ENCODE measurements around the gene MXD3. TPM values are rescaled to one million over a fixed set of nuclear protein-coding genes. Genes with fewer than 3 reads are reported as not detected.

Gene MXD3
- total RNA-seq, 4 donors from 2014 or later: 10.8 to 257 (median 21.7) TPM

GRCh38 chr5:177276886-177277285, 34.8 kb downstream of the MXD3 start:
- Histone ChIP-seq H3K4me3 (no peak overlapping the region), H3K4me1 (no peaks in the 10 kb centered on the region), H3K9me3 (no peaks in the 10 kb centered on the region), H3K36me3 (peaks cover 0 to 53% (median 22%) of the 10 kb centered on the region in 4 donors), H3K27me3 (no peaks in the 10 kb centered on the region), H3K27ac (no peak overlapping the region)
- no peak for DNase-seq
- in situ Hi-C loops (cut with MboI; ENCODE audit: low pct_ligation_motif_present in 1 of 4, low pct_unique_long_range_greater_than_20kb in 1 of 4, low sequenced_read_pairs in 3 of 4) (loop anchor here in 2 of 4 donors (25.0 kb wide), 2 partner anchors 140 to 165 kb away; partner anchors contain the start of gene NSD1 (in 1 of the 2)), intact Hi-C loops (cut with DNase I; ENCODE audit: low total_unique reads) (no loop called here)
- TF ChIP-seq POLR2AphosphoS5 (IDR thresholded peaks at IDR 0.05): no peak
- TF ChIP-seq EP300 (IDR thresholded peaks at IDR 0.05; ENCODE audit: low read depth): no peak
- no peak for TF ChIP-seq CTCF (IDR thresholded peaks at IDR 0.05)
- TF ChIP-seq POLR2A (IDR thresholded peaks at IDR 0.05): no peak
- WGBS, 2 donors (ENCODE audit: low coverage in 1 of 2): 72% methylated on average over 1 of the region's 1 CpG; no CpG with 5 or more reads in 1 of the 2 donors

GRCh38 chr5:177275883-177276282, 35.8 kb downstream of the MXD3 start:
- no peaks in the 10 kb centered on the region for H3K27me3 ChIP-seq
- H3K9me3 ChIP-seq: no peaks in the 10 kb centered on the region
- in situ Hi-C loops (cut with MboI; ENCODE audit: low pct_ligation_motif_present in 1 of 4, low pct_unique_long_range_greater_than_20kb in 1 of 4, low sequenced_read_pairs in 3 of 4) (loop anchor here in 2 of 4 donors (25.0 kb wide), 2 partner anchors 139 to 164 kb away; partner anchors contain the start of gene NSD1 (in 1 of the 2)), intact Hi-C loops (cut with DNase I; ENCODE audit: low total_unique reads) (no loop called here)
- H3K4me3 ChIP-seq: no peak overlapping the region
- 96 to 97% methylated on average over 5 to 6 of the region's 6 CpGs for WGBS, 2 donors (ENCODE audit: low coverage in 1 of 2)
- peaks cover 0 to 44% (median 17%) of the 10 kb centered on the region in 4 donors for H3K36me3 ChIP-seq
- H3K27ac ChIP-seq: no peak overlapping the region
- DNase-seq: no peak
- H3K4me1 ChIP-seq: no peaks in the 10 kb centered on the region
- no peak for TF ChIP-seq EP300 (IDR thresholded peaks at IDR 0.05; ENCODE audit: low read depth)
- TF ChIP-seq POLR2AphosphoS5 (IDR thresholded peaks at IDR 0.05): no peak
- no peak for TF ChIP-seq CTCF (IDR thresholded peaks at IDR 0.05)
- TF ChIP-seq POLR2A (IDR thresholded peaks at IDR 0.05): no peak

- H3K27me3 ChIP-seq: no peaks in the 10 kb centered on the region
- intact Hi-C loops (cut with DNase I; ENCODE audit: low total_unique reads) (no loop called here), in situ Hi-C loops (cut with MboI; ENCODE audit: low pct_ligation_motif_present in 1 of 4, low pct_unique_long_range_greater_than_20kb in 1 of 4, low sequenced_read_pairs in 3 of 4) (no loop called here)
- H3K36me3 ChIP-seq: peaks cover 0 to 61% (median 15%) of the 10 kb centered on the region in 4 donors
- no peak for TF ChIP-seq CTCF (IDR thresholded peaks at IDR 0.05)
- TF ChIP-seq POLR2AphosphoS5 (IDR thresholded peaks at IDR 0.05): no peak
- TF ChIP-seq POLR2A (IDR thresholded peaks at IDR 0.05): no peak
- no peak for TF ChIP-seq EP300 (IDR thresholded peaks at IDR 0.05; ENCODE audit: low read depth)
- no peak overlapping the region for H3K27ac ChIP-seq
- no peaks in the 10 kb centered on the region for H3K9me3 ChIP-seq
- no peaks in the 10 kb centered on the region for H3K4me1 ChIP-seq
- DNase-seq: no peak
- WGBS, 2 donors (ENCODE audit: low coverage in 1 of 2): 97 to 100% methylated on average over 1 to 4 of the region's 4 CpGs
- no peak overlapping the region for H3K4me3 ChIP-seq
These were observed 40.6 kb downstream of the MXD3 start for GRCh38 chr5:177271113-177271512.

GRCh38 chr5:177270653-177271052, 41.0 kb downstream of the MXD3 start:
- no peak for TF ChIP-seq POLR2A (IDR thresholded peaks at IDR 0.05)
- TF ChIP-seq POLR2AphosphoS5 (IDR thresholded peaks at IDR 0.05): no peak
- TF ChIP-seq EP300 (IDR thresholded peaks at IDR 0.05; ENCODE audit: low read depth): no peak
- TF ChIP-seq CTCF (IDR thresholded peaks at IDR 0.05): no peak
- intact Hi-C loops (cut with DNase I; ENCODE audit: low total_unique reads): no loop called here
- no peaks in the 10 kb centered on the region for H3K27me3 ChIP-seq
- H3K36me3 ChIP-seq: peaks cover 0 to 60% (median 14%) of the 10 kb centered on the region in 4 donors
- in situ Hi-C loops (cut with MboI; ENCODE audit: low pct_ligation_motif_present in 1 of 4, low pct_unique_long_range_greater_than_20kb in 1 of 4, low sequenced_read_pairs in 3 of 4): no loop called here
- whole genome bisulfite sequencing, 2 donors (ENCODE audit: low coverage in 1 of 2): 93% methylated on average over 3 of the region's 3 CpGs
- no peak overlapping the region for H3K4me3 ChIP-seq
- no peaks in the 10 kb centered on the region for H3K9me3 ChIP-seq
- DNase-seq: no peak
- no peaks in the 10 kb centered on the region for H3K4me1 ChIP-seq
- no peak overlapping the region for H3K27ac ChIP-seq
